Lower lobe of right lung (tissue), 2 donors: ENCODE measurements around the gene DNM3. TPM values are rescaled to one million over a fixed set of nuclear protein-coding genes. Genes with fewer than 3 reads are reported as not detected.

Source experiments
- ATAC-seq, 2 donors: fragments of 200-7000 bp; cut with Tn5 transposase; one replicate each; pipeline ENCODE4 v1.9.1; 2020 to 2022; ENCODE audit warnings: mild to moderate bottlenecking in 2 of 2, moderate library complexity in 2 of 2
- DNase-seq: peaks from one replicate; pipeline ENCODE4 v3.0.0-alpha.2; 2020
- H3K27ac ChIP-seq: fragments of 200-600 bp; one replicate; pipeline ENCODE4 v1.8.0; 2022
- H3K27me3 ChIP-seq: fragments of 200-600 bp; one replicate; pipeline ENCODE4 v1.8.0; 2022; ENCODE audit warnings: low read depth
- H3K36me3 ChIP-seq: fragments of 200-600 bp; one replicate; pipeline ENCODE4 v1.8.0; 2022; ENCODE audit warnings: mild to moderate bottlenecking
- H3K4me1 ChIP-seq: fragments of 200-600 bp; one replicate; pipeline ENCODE4 v1.8.0; 2022
- H3K4me3 ChIP-seq: fragments of 200-600 bp; one replicate; pipeline ENCODE4 v1.8.0; 2022; ENCODE audit warnings: mild to moderate bottlenecking
- H3K9me3 ChIP-seq: fragments of 200-600 bp; one replicate; pipeline ENCODE4 v1.8.0; 2022
- intact Hi-C: fragments of 100-400 bp; cut with DNase I; formaldehyde crosslinking; loops from one replicate; pipeline ENCODE4 v1.11.0; 2022
- total RNA-seq: library from RNA; stranded (reverse); fragmentation: NEBNext Ultra II Directional; extraction: Animal tissue kit (Norgen Biotek cat#: 25700); gene quantifications from one replicate; pipeline ENCODE4 v1.2.1, GENCODE V29; 2021
- TF ChIP-seq, protein P1 (sequence below): fragments of 200-600 bp; IDR thresholded peaks from one replicate; pipeline ENCODE4 v1.8.0; 2022; ENCODE audit warnings: antibody characterized with exemption, mild to moderate bottlenecking
- donor health status: DM: no; HTN: yes; CAD: no; lungs with severe emphysema.

The DNM3 gene
- total RNA-seq, 1 donor from 2014 or later, result 12.4 TPM

- H3K36me3 ChIP-seq, result no peaks in the 10 kb centered on the region
- no peak overlapping the region for H3K4me3 ChIP-seq
- DNase-seq, result no peak
- H3K27ac ChIP-seq, result no peak overlapping the region
- no peak for ATAC-seq
- intact Hi-C loops, result no loop called here
- TF ChIP-seq, protein P1, sequence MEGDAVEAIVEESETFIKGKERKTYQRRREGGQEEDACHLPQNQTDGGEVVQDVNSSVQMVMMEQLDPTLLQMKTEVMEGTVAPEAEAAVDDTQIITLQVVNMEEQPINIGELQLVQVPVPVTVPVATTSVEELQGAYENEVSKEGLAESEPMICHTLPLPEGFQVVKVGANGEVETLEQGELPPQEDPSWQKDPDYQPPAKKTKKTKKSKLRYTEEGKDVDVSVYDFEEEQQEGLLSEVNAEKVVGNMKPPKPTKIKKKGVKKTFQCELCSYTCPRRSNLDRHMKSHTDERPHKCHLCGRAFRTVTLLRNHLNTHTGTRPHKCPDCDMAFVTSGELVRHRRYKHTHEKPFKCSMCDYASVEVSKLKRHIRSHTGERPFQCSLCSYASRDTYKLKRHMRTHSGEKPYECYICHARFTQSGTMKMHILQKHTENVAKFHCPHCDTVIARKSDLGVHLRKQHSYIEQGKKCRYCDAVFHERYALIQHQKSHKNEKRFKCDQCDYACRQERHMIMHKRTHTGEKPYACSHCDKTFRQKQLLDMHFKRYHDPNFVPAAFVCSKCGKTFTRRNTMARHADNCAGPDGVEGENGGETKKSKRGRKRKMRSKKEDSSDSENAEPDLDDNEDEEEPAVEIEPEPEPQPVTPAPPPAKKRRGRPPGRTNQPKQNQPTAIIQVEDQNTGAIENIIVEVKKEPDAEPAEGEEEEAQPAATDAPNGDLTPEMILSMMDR, result no peak
- H3K9me3 ChIP-seq, result no peaks in the 10 kb centered on the region
- H3K4me1 ChIP-seq, result no peaks in the 10 kb centered on the region
- no peaks in the 10 kb centered on the region for H3K27me3 ChIP-seq
Observed at GRCh38 chr1:172246521-172247390, 405.5 kb downstream of the DNM3 start.

- ATAC-seq (no peak), DNase-seq (no peak)
- Histone ChIP-seq H3K4me3 (no peak overlapping the region), H3K36me3 (no peaks in the 10 kb centered on the region), H3K9me3 (no peaks in the 10 kb centered on the region), H3K27ac (no peak overlapping the region), H3K27me3 (no peaks in the 10 kb centered on the region), H3K4me1 (no peaks in the 10 kb centered on the region)
- intact Hi-C loops, result no loop called here
- TF ChIP-seq, protein P1, result no peak
Observed at GRCh38 chr1:172251486-172251885, 410.2 kb downstream of the DNM3 start.

DNA sequence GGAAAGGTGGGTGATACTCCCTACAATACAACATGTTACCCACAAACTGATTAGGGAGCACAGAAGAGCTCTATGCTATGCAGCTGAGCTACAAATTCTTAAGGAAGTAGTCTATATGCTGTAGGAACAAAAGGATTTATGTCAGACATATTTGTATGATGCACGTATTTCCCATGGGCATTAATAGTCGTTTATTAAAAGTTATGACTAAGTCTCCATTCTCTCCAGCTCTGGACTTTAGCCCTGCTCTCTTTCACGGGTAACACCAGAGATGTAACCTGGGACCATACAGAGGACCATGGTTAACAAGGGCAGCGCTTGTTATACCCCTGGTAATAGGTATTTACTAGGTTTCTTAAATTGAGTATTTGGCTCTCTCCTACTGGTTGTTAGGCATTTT lies 411.0 kb downstream of the DNM3 start:
- no peaks in the 10 kb centered on the region for H3K36me3 ChIP-seq
- DNase-seq (no peak), ATAC-seq (no peak)
- H3K4me3 ChIP-seq, result no peak overlapping the region
- no peaks in the 10 kb centered on the region for H3K4me1 ChIP-seq
- no peak overlapping the region for H3K27ac ChIP-seq
- H3K9me3 ChIP-seq, result no peaks in the 10 kb centered on the region
- TF ChIP-seq, protein P1, result no peak
- intact Hi-C loops, result no loop called here
- H3K27me3 ChIP-seq, result no peaks in the 10 kb centered on the region

DNA sequence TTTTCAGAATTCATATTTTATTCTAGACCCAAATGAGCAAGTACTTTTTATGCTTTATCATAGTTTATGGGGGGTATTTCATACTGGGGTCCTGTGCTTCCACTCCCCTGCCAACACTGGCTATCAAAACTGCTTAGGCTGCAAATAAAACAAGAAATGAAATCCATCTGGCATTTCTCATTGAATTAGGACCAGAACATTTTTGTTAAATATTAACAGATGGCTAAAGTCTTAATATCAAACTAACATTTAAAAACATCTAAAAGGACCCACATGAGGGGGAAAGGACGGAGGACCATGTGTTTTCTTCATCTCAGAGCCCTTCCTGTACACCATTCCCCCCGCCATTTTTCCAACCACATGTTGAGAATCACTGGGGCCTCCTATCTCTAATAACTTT lies 411.7 kb downstream of the DNM3 start:
- Histone ChIP-seq H3K27me3 (no peaks in the 10 kb centered on the region), H3K27ac (no peak overlapping the region), H3K4me1 (no peaks in the 10 kb centered on the region), H3K36me3 (no peaks in the 10 kb centered on the region), H3K9me3 (no peaks in the 10 kb centered on the region), H3K4me3 (no peak overlapping the region)
- TF ChIP-seq, protein P1, result no peak
- intact Hi-C loops, result no loop called here
- DNase-seq, result no peak
- ATAC-seq, result no peak

- Histone ChIP-seq H3K4me1 (no peaks in the 10 kb centered on the region), H3K9me3 (no peaks in the 10 kb centered on the region), H3K27me3 (no peaks in the 10 kb centered on the region), H3K27ac (no peak overlapping the region), H3K4me3 (no peak overlapping the region), H3K36me3 (no peaks in the 10 kb centered on the region)
- ATAC-seq, result no peak
- TF ChIP-seq, protein P1, result no peak
- no peak for DNase-seq
- intact Hi-C loops, result no loop called here
Observed at GRCh38 chr1:172254521-172255222, 413.4 kb downstream of the DNM3 start.
